Neutrophil (primary cell): Measurements from ENCODE around the gene PIP4K2A.

Experiments
- H3K27ac ChIP-seq: fragments of 200-600 bp; sonication (generic); 2 replicates; pipeline ENCODE4 v1.5.1; 2016; ENCODE audit warnings: mild to moderate bottlenecking, moderate library complexity
- H3K27me3 ChIP-seq: fragments of 200-600 bp; sonication (generic); 2 replicates; pipeline ENCODE4 v1.6.0; 2016; ENCODE audit warnings: mild to moderate bottlenecking
- H3K36me3 ChIP-seq: fragments of 200-600 bp; sonication (generic); 2 replicates; pipeline ENCODE4 v1.5.1; 2017
- H3K4me1 ChIP-seq, 2 experiments: fragments of 200-600 bp in 1 of 2; sonication (generic) in 1 of 2; 1 replicate in 1 of 2; 2 replicates in 1 of 2; pipeline versions ENCODE4 v1.5.1 to v1.6.1; 2013 to 2016; ENCODE audit warnings: low read depth in 1 of 2, low read length in 1 of 2, mild to moderate bottlenecking in 1 of 2, moderate library complexity in 1 of 2; ENCODE audit not compliant: control insufficient read depth in 1 of 2, insufficient read depth in 1 of 2
- H3K4me3 ChIP-seq, 2 experiments: fragments of 200-600 bp in 1 of 2; sonication (generic) in 1 of 2; 1 replicate in 1 of 2; 2 replicates in 1 of 2; pipeline ENCODE4 v1.5.1; 2013 to 2016; ENCODE audit warnings: low read depth in 1 of 2, low read length in 1 of 2, mild to moderate bottlenecking in 1 of 2, moderate library complexity in 1 of 2
- H3K9me3 ChIP-seq: fragments of 200-600 bp; sonication (generic); 2 replicates; pipeline ENCODE4 v1.5.1; 2016
- TF ChIP-seq, protein P1 (sequence below): fragments of 200-600 bp; sonication (generic); IDR thresholded peaks from 2 replicates; pipeline ENCODE4 v1.5.1; 2016; ENCODE audit warnings: antibody characterized with exemption

PIP4K2A gene

DNA sequence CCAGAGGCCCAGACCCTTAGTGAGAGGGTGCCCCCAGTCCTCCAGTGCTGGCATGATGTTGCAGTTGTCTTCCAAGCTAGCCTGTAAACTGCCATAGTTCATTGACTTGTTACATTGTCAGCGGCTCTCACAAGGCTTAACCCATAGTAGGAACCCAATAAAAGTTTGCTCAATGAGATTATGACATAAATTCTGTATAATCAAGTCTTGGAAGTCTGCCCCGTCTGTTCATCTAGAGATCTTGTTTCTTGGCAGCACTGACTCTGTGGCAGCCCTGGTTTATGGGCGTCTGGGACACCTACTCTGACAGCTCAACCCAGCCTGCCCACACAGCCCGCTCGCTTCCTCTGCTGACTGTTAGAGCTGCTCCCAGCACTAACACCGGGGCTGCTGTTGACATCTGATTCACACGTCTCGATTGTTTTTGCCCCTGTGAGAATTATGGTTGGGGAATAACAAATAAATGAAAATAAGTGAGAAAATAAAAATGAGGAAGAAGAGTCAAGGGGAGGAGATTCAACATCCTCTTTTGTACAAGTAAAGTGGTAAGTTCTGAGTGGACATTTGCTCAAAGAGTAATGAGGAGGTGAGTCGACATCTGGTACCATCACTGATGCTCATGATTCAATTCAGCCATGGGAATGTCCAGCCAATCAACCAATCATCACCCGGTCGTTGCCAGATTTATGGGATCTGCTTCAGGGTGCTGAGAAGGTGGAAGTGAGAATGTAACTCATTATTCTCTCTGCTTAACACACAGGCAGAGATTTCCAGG is 208.3 kb downstream of the PIP4K2A start:
- TF ChIP-seq, protein P1, sequence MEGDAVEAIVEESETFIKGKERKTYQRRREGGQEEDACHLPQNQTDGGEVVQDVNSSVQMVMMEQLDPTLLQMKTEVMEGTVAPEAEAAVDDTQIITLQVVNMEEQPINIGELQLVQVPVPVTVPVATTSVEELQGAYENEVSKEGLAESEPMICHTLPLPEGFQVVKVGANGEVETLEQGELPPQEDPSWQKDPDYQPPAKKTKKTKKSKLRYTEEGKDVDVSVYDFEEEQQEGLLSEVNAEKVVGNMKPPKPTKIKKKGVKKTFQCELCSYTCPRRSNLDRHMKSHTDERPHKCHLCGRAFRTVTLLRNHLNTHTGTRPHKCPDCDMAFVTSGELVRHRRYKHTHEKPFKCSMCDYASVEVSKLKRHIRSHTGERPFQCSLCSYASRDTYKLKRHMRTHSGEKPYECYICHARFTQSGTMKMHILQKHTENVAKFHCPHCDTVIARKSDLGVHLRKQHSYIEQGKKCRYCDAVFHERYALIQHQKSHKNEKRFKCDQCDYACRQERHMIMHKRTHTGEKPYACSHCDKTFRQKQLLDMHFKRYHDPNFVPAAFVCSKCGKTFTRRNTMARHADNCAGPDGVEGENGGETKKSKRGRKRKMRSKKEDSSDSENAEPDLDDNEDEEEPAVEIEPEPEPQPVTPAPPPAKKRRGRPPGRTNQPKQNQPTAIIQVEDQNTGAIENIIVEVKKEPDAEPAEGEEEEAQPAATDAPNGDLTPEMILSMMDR, result no peak
- Histone ChIP-seq H3K4me3 (no peak overlapping the region), H3K27me3 (peaks cover 5% of the 10 kb centered on the region), H3K9me3 (no peaks in the 10 kb centered on the region), H3K4me1 (no peaks in the 10 kb centered on the region), H3K27ac (no peak overlapping the region), H3K36me3 (no peaks in the 10 kb centered on the region)

DNA sequence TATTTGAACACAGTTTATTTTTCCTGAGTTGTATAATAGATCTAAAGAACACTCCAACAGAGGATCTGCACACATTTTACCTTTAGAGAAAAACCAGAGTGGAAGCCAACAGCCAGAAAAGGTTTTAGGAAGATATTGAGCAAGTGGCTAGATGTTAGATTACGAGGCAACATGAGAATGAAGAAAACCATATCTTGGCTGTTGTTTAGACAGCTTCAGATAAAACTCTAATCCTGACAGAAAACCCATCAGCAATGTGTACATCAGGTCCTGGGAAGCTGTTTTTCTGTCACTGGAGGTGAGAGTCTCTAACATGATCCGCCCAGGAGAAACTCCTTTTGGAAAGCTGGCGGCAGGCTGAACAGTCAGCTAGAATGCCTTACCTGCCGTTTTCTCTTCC is 209.6 kb downstream of the PIP4K2A start:
- Histone ChIP-seq H3K4me3 (no peak overlapping the region), H3K9me3 (no peaks in the 10 kb centered on the region), H3K36me3 (no peaks in the 10 kb centered on the region), H3K4me1 (no peaks in the 10 kb centered on the region), H3K27ac (no peak overlapping the region), H3K27me3 (peaks cover 11% of the 10 kb centered on the region)
- TF ChIP-seq, protein P1, result no peak

DNA sequence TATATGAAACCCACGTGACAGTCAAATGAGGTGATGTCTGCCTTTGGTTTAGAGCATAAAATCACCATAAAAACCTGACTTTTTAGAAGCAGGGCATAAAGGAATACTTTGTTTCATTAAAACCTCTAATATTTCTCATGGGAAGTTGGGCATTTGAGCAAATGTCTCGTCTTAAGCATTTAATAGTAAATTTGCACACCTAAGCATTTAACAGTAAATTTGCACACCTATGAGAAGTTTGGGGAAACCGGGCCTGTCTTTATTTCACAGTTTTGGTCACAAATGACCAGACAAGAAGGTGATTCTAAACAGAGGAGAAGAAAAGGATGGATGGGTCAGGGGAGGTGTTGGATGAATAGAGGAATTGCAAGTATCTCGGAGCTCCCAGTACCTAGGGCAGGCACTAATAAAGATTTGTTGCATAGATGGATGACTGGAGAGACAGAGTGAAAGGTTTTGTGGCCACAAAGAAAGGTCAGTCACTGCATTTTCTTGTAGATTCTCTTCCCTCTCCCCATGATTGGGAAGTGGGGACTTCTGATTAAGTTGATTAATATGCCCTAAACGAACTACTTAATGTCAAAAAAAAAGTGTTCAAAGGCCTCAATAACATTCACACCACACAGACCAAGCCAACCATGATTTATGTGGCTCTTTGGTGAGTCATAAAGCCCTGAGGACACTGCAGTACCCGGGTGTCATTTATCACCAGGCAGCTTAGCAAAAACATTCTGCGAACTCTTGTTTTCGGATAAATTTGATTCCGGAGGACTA is 210.9 kb downstream of the PIP4K2A start:
- Histone ChIP-seq H3K36me3 (no peaks in the 10 kb centered on the region), H3K9me3 (no peaks in the 10 kb centered on the region), H3K27me3 (peaks cover 11% of the 10 kb centered on the region), H3K4me3 (no peak overlapping the region), H3K4me1 (no peaks in the 10 kb centered on the region), H3K27ac (no peak overlapping the region)
- TF ChIP-seq, protein P1, result no peak

DNA sequence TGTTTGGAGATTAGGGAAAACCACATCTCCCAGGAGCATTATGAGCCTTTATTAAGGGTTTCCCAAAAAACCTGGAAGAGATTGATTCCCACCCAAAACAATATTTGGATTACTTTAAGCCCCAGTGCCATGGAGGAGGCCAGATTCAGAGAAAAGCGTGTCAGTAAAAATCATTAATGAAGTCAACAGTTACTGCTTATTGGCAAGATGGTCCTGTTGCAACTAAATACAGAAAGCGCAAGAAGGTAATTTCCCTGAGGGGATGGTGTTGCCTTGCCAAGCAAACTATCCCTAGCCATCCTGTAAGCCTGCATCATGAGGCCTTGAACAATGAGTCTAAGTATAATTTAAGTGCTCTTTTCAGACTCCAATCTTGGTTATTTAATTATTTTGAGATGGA is 212.5 kb downstream of the PIP4K2A start:
- TF ChIP-seq, protein P1, result no peak
- Histone ChIP-seq H3K27ac (no peak overlapping the region), H3K4me3 (no peak overlapping the region), H3K27me3 (peaks cover 6% of the 10 kb centered on the region), H3K4me1 (no peaks in the 10 kb centered on the region), H3K36me3 (no peaks in the 10 kb centered on the region), H3K9me3 (no peaks in the 10 kb centered on the region)

DNA sequence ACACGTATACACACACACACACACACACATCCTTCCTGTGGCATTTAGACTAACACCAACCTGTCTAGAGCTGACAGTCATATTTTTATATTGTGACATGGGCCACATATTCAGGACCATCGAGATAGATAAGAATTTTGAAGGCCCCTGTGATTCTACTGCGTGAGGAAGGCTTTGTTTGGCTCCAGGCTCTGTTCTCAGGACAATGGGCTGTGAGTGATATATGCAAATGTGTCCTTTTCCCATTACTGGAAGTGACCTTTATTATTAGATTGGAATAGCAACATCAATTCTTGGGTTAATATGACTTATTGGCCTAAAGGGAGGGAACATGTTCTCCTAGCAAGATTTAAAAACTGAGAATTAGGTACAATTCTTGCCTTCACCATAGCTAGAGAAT is 213.0 kb downstream of the PIP4K2A start:
- no peaks in the 10 kb centered on the region for H3K36me3 ChIP-seq
- TF ChIP-seq, protein P1, result no peak
- H3K27me3 ChIP-seq, result peaks cover 6% of the 10 kb centered on the region
- no peaks in the 10 kb centered on the region for H3K4me1 ChIP-seq
- H3K27ac ChIP-seq, result no peak overlapping the region
- H3K9me3 ChIP-seq, result no peaks in the 10 kb centered on the region
- H3K4me3 ChIP-seq, result no peak overlapping the region
